CD4-positive, alpha-beta T cell treated with Interleukin-2 at 100 ng/mL for 4 hours (primary cell): Measurements from ENCODE around the gene SH3RF3.

ENCODE experiments used
- DNase-seq: peaks from one replicate; pipeline ENCODE4 v3.0.0-alpha.2; 2020; ENCODE audit warnings: low spot score

SH3RF3 gene

DNA sequence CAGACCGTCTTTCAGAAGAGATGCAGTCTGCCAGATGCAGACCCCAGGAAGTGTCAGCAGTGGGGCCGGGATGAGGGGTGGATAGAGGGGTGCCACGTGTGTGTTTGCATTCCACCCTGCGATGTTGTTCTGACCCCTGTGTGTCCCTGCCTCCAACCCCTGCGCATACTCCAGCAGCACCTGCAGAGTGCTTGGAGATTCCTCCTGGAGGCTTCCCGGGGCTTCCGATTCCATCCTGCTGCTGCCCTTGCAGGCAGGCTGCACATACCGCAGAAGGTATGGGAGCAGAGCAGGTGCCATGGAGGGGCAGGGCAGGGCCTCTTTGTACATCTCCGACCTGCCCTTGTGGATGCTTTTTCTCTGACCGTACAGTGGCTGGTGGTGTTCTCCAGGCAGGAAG is 177.2 kb downstream of the SH3RF3 start:
- no peak for DNase-seq

DNA sequence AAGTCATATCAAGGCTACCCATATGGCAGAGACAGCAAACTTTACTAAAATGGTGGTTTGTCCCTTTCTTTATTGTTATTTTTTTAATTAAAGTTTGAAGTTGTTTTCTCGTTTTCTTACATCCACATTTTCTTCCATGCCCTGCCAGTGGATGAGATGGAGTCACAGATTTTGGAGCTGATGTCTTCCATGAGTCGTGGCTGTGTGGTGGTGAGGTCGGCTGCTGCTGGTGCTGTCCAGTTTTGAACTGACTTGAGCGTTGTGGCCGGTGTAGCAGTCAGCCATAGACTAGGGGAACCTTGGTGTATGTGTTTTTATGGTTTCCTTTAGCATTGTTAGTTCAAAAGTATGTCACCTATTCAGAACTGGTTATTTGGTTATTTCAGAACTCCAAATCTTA is 182.8 kb downstream of the SH3RF3 start:
- DNase-seq = no peak

DNA sequence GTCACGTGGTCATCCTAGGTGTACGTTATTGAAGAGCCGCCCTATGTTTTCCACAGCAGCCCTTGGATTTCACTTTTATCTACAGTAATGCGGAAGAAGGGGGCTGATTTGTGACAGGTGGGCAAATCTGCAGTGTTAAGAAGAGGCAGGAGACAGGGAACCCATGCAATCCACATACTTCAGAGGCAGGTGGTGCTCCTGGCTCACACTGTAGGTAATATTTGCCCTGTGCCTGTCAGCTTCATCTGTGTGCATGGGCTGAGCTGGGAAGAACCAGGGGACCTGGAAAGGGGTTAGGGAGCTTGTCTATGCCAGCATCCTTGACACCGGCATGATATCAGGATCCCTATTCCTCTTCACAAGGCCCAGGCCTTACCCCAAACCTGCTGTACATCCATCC is 183.9 kb downstream of the SH3RF3 start:
- no peak for DNase-seq

DNA sequence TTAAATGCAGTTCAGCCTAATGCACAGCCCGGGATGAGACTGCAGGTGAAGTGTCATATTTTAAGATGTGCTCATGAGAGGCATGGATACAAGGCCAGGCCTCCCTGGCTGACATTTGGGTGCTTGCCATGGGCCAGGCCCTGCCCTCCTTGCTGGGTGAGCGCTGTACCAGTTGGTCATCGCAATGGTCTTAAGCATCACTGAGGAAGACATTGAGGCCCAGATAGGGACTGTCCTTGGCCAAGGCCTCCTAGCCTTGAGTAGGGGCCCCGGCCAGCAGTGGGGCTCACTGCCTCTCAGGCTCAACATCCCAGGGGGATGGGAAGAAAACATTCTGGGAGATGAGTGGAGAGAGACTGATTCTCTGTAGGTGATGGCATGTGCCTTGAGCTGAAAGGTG is 184.3 kb downstream of the SH3RF3 start:
- no peak for DNase-seq

DNA sequence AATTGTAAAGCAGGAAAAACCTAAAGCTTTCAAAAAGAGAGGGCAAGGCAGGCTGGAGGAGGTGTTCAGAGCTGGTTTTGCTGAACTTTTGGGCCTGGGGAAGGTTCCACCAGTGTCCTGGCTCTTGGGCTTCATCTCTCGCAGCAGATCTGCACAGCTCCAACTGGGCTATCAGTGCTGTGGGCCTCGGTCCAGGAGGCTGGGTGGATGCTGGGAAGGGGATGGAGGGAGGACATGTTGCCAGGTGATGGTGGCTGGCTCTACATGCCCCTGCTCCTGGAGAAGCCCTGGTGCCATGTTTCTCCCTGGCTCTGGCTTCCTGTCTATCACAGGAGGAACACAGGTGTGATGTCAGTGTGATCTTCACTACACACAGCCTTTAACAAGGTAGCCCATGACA is 187.1 kb downstream of the SH3RF3 start:
- no peak for DNase-seq

DNA sequence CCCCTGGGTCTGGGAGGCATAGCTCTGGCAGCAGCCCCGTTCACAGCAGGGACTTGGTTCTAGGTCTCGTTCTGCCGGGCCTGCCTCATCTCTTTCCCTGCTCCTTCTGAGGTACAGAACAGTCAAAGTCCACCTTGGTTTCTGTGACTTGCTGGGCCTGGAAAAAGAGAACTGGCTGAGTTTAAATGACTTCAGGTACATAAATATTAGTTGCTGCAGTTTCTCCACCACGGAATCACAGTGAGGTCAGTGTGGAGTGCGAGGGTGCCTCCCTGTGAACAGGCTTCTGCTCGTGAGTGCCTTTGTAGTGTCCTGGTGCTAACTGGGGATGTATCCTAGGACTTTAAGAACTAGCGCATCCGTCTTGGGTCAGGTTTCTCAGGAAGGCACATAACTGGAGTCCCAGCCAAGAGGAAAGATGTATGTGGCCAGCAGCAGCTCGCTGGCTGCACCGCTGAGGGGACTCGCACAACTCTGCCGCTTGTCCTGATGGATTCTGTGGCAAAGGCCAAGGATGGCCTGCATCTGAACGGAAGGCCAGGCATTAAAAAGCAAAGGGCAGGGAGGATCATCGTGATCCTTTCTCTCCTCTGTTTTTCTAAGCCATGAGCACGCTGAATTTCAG is 188.6 kb downstream of the SH3RF3 start:
- DNase-seq = no peak

DNA sequence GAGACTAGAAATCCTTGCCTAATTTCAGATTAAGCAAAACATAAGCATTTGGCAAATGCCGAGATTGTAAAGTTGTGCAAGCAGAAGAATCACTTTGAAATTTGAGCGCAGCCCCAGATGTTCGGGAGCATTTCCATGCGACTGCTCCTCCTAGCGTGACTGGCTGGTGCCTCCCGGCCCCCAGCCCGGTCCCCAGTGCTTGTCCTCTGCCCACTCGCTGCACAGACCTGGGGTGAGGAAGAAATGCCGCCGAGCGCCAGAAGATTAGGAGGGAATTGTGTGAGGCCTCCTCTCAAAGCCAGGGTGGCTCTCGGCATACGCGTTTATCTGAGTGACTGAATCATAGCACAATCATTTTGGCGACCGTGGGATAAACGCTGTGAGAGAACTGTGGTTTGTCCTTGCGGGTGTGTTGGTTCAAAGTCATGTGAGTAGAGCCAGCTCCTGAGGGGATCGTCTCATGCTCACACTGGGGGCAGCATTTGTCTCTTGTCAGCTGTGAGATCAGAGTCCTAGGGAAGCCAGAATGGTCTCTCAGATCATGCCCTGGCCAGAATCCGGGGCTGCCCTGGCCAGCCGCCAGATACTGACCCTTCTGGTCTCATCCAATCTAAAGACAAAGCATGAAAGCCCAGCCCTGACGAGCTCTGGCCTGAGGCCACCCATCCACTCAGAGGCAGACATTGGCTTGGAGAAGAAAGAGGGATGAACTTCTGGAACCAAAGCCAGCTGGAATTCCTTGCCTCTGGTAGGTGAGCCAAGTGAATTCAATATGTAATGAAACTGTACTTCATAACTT is 189.3 kb downstream of the SH3RF3 start:
- no peak for DNase-seq

DNA sequence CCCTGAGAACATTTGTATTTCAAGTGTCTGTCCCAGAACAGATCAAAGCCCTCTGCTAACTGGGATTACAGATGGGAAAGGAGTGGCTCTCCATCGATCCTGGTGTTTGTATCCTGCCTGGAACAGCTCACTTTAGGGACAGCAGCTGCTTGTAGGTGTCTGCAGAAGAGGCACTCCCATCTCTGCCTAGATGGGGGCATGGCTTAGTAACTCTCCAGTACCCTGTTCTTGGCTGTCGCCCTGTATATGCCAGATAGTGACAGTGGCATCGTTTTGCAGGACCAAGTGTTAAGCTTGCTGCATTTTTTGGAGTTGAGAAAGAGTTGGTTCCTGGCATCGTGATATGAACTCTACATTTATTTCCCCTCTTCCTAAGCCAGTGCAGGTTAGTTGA is 189.9 kb downstream of the SH3RF3 start:
- no peak for DNase-seq

DNA sequence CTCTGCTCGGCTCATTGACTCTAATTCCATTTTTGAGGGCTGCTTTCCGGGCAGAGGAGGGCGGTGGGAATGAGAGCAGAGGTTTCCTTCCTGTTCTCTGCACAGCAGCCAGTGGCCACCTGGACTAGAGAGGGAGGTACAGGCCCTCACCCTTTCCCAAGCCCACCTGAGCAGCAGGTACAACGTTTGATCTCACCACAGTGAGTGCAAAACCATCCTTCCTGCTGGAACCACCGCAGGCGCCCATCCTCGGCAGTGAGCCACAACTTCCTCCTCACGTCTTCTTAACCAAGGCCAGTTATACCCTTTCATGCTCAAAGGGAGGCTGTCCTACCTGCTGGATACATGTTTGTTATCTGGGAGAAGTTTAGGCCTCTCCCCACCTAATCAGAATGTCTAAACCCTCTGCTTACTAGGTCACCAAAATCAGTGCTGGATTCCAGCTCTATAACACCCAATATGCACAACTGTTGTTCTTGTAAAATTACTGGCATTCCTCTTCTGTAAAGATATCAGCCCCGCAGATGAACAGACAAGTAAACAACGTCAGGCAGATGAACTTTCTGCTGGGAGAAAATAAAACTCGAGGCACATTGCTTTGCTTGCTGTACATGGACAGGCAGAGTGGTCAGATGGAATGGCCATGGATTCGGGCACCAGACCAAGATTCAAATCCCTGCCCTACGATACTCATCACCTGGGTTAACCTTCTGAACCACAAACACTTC is 191.4 kb downstream of the SH3RF3 start:
- DNase-seq = no peak

DNA sequence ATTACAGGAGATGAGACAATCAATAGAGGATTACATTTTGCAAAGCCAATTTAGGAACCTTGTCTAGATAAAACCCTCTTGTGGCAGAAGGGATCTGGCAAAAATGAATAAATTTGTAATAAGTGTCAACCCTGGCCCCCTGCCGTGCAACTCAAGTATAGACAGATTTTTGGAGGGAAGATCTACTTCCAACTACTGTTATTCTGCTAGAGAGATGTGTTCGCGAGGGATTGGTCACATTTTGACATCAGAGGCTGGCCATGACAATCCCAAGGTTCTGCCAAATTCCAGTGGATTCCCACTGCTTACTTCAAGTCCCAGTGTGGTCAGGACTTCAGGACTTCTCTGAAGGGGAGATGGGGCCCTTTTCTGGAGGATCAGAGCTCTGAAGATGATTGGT is 192.6 kb downstream of the SH3RF3 start:
- DNase-seq = no peak

DNA sequence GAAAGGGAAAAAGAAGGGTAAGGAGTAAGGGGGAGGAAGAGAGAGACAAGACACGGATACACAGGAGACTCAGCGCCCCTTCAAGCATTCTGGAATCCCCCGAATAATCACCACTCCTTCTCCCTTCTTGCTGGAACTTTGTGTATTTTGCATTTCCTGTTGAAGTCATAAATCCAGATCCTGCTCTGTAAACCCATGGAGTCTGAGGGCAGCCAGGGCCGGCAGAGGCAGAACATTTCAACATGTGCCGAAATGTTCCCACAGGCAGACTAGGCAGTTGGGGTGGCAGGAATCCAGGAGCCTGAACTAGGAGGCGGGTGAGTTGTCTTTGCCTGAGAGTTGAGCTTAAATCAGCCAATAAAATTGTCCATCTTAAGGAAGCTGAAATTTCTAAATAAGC is 193.1 kb downstream of the SH3RF3 start:
- DNase-seq = no peak

DNA sequence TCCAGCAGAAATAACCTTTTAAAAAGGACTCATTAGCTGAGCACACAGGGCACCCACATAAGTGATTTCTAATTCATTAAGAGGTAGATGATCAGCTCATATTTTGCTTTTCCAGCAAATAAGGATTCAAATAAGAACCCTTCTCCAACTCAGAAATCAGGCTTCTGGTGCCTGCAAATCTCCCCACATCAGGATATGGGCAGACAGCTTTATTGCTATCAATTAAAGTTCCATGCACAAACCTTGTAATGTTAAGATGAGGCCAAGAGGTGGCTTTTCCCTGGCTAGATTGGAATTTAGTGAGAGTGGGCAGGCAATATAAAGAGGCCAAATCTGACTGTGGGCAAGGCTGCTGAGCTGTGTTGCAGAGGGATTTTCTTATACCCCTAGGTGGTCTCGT is 193.6 kb downstream of the SH3RF3 start:
- DNase-seq = no peak

DNA sequence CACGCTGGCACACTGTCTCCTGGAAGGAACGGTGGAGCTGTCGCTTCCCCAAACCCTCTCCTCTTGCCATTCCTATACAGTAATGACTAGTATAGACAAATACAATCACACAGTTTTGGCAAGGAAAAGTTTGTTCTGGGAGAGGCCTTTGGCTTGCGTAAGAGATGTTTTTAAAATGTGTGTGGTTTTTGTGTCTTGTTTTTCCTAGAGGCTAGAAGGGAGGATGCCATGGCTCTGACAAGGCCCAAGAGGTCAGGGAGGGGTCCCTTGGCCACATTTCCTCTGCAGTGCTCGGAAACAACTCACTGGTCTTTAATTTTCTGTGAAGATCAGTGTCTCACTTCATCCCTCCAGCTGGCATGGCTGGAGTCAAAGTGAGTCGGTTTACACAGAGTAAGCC is 195.9 kb downstream of the SH3RF3 start:
- DNase-seq = no peak

DNA sequence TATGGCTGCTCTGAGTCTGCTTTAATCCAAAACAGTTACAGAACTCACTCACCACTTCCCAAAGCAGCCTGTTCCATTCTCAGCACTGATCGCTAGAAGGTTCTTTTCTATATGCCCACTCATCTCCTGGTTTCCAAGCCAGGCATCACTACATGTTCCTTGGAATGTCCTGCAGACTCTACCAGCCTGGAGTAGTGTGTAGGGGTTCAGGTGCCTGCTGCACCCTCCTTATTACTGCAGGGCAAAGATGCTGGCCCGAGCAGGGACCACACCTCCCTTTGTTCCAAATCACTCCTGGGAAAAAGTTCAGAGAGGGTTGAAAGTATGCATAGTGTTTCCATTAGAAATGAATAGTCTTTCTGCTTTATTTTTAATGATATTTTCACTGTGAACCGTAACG is 196.6 kb downstream of the SH3RF3 start:
- no peak for DNase-seq

DNA sequence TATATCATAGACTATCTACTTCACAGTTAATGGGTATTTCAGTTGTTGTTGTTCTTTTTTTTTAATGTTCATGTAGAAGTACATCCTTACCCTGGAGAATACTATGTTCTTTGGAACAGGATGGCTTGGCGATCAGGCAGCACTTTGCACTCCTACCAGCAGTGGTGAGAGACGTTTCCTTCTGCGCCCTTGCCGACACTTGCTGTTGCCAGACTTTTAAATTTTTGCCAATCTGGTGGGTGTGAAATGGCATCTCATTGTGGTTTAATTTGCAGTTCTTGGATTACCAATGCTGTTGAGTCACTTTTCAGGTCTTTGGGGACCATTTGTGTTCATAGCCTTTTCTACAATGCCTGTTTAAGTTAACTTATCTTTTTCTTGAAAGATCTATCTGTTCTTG is 197.3 kb downstream of the SH3RF3 start:
- DNase-seq = no peak

DNA sequence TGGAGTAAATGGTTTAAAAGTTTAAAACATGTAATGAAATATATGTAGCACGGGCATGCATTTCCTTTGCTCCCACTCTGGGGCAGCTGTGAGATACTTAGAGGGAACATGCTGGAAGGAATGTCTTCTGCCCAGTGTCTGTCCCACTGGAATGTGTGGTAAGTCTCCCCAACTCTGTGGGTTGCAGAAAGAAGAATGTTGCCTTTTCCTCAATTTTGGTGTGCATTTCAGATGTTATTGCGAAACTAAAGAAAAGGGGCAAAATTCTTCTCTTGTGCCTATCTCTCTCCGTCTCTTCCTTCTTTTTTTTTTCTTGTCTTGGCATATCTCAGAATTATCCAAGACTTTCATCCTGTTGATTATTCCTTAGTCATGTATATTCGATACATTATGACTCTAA is 201.1 kb downstream of the SH3RF3 start:
- DNase-seq = no peak

DNA sequence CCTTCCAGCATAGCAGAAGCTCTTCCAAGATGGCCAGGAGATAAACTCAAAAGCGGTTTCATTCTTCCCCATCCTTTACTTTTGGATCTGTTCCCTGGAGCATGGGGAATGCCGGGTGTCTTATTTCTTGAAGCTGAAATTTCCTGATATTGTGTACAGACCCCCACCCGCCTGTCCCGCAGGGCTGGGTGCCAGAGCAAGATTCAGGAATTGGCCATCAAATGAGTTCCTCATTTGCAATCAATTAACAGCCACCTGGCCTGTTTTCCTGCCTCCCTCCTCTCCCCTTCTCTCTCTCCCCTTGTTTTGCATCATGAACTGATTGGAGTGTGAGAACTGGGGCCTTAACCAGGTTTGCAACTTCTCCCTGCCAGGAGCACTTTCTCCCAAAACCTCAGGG is 202.1 kb downstream of the SH3RF3 start:
- no peak for DNase-seq

DNA sequence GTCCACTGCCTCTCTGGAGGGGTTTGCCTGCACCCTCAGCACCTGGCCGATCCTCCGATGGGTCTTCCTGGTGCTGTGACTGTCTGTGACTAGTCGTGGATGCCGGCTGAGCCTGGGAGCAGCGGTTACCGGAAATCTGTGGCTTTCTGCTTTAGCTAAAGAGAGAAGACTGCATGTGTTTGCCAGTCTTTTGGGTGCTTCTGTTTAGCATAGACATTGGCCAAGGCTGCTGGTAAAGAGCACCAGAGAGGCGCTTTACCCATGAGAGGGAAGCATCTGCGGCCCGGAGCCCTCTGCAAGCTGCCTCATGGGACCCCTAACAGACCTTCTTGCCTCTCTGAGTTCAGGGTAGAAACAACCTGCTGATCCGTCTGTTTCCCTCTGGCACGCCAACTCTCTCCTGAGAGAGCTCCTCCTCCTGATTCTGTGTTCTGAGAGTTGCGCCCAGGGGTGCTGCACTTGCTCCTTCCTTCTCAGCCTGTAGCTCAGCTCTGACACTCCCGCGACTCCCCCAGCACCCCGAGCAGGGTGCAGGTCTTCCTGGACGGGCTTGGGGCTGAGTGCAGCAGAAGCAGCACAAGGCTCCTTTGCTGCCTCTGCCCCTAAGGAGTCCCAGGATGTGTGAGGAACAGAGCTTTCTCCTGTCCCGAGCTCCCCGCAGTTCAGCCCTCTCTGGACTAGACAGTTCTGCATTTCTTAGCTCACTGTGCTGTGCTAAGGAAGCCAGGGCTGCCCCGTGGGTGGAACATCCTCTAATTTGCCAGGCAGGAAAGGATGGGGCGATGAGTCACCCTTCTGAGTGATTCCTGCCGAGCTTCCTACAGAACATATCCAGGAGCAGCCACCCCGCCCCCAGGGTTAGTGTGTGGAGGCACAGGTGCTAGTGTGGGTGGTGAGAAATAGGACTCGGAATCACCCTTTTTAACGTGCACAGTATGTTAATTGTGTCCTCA is 203.2 kb downstream of the SH3RF3 start:
- peak; percentile 5 for DNase-seq

DNA sequence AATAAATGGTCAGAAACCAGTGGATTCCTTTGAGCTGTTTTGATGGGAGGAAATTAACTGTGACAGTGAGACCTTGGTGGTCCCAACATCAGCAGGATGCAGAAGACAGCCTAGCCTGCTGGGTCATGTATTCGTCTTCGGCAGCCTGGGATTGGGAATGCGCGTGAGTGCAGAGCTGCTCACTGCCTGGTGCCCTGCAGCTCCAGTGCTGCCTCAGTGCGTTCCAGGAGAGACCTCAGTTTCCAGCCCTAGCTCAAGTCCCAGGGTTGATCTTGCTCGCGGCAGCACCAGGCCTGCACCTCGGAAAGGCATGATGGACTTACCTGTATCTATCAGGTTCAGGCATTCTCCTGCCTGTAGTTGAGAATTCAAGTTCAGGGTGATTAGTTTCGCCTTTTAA is 203.9 kb downstream of the SH3RF3 start:
- DNase-seq = no peak

DNA sequence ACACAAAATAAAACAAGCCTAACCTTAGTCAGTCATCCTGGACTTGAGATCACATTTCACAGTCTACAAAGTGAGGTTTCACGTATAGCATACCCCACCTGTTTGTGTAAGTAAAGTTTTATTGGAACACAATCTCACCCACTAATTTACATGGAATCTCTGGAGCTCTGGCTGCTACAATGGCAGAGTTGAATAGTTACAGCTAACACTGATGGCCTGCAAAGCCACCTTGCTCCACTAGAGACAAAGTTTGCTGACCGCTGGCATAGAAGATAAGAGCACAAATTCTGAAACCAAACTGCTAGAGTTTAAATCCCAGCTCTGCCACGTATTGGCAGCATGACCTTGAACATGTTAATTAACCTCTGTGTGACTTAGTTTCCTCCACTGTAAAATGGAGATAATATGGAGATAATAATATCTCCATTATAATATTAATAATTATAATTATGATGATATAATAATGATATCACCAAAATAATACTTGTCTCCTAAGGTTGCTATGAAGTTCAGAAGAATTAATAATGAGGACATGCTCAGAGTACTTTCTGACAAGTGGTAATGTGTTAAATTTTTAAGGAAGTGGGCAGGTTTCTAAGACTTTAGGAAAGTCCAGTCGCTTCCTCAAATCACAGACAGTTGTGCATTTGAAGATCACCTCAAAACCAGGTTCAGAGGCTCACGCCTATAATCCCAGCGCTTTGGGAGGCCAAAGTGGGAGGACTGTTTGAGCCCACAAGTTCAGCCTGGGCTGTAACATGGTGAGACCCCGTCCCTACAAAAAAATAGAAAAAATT is 204.6 kb downstream of the SH3RF3 start:
- no peak for DNase-seq

DNA sequence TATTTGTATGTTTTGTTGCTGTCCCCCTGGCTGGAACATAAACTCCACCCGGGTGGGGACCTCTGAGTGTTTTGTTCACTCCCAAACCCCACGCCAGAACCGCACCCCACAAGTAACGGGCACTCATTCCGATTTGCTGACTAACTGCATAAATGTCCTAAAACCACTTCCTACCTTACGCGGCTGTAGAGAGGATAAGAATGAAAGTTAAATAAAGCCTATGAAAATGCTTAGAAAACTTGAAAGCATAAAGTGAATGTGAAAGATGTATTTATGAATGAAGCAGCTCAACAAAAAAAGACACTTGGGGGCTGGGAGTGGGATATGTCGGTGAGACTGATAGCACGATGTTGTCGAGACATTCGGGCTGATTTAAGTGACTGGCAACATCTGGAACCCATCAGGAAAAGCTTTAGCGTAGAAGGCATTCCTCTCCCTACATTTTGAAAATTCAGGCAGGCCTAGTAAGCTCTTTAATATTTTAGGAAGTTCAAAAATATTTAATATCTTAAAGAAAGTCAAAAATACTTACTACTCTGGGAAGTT is 206.7 kb downstream of the SH3RF3 start:
- DNase-seq = no peak
